PC-9 (cell line): ENCODE data around the gene ARHGDIA. TPM values are rescaled to one million over a fixed set of nuclear protein-coding genes. Genes with fewer than 3 reads are reported as not detected.

Experiments used
- BruUV-seq: library from RNA; stranded (reverse); fragments of 400-500 nt; replicated peaks from 2 replicates; lab custom pipeline; 2021; lab: Mats Ljungman, UMichigan
- CTCF ChIA-PET: fragments of 300-600 bp; sonication (Branson Sonifier 250); formaldehyde crosslinking; loops from one replicate; lab custom pipeline; 2022; ENCODE audit warnings: antibody characterized with exemption; lab: Charles Lee
- POLR2A ChIA-PET: fragments of 300-600 bp; sonication (Branson Sonifier 250); formaldehyde crosslinking; loops from one replicate; lab custom pipeline; 2022; ENCODE audit warnings: antibody characterized with exemption; ENCODE audit not compliant: unreplicated experiment; lab: Charles Lee
- DNase-seq, 2 experiments: peaks; one replicate each; pipeline versions ENCODE4 v3.0.0 to v3.0.0-alpha.2; 2015 to 2022; ENCODE audit warnings: mixed read lengths in 1 of 2
- H2AFZ ChIP-seq: fragments of 200-600 bp; sonication (generic); 2 replicates; pipeline ENCODE4 v1.8.1; 2017; ENCODE audit warnings: antibody characterized with exemption
- H3F3A ChIP-seq: fragments of 200-600 bp; sonication (generic); 2 replicates; pipeline ENCODE4 v1.8.1; 2017; ENCODE audit warnings: antibody characterized with exemption, mild to moderate bottlenecking, low read depth; ENCODE audit not compliant: insufficient read depth
- H3K27ac ChIP-seq: fragments of 200-600 bp; sonication (generic); 2 replicates; pipeline ENCODE4 v1.6.1; 2016; ENCODE audit warnings: mixed run types
- H3K27me3 ChIP-seq: fragments of 200-600 bp; sonication (generic); 2 replicates; pipeline ENCODE4 v1.6.1; 2016; ENCODE audit warnings: low read depth, mixed run types; ENCODE audit not compliant: insufficient read depth
- H3K36me3 ChIP-seq: fragments of 200-600 bp; sonication (generic); 2 replicates; pipeline ENCODE4 v1.6.1; 2016; ENCODE audit warnings: low read depth, mixed run types
- H3K4me1 ChIP-seq: fragments of 200-600 bp; sonication (generic); replicated peaks from 2 replicates; pipeline ENCODE4 v1.6.1; 2016; ENCODE audit warnings: mixed run types; ENCODE audit not compliant: insufficient read depth
- H3K4me2 ChIP-seq: fragments of 200-600 bp; sonication (generic); 2 replicates; pipeline ENCODE4 v1.6.1; 2017; ENCODE audit warnings: mixed run types
- H3K4me3 ChIP-seq: fragments of 200-600 bp; sonication (generic); 2 replicates; pipeline ENCODE4 v1.6.1; 2016; ENCODE audit warnings: mixed run types
- H3K79me2 ChIP-seq: fragments of 200-600 bp; sonication (generic); 2 replicates; pipeline ENCODE4 v1.6.1; 2017; ENCODE audit warnings: low read depth, mixed run types
- H3K9me2 ChIP-seq: fragments of 200-600 bp; sonication (generic); 2 replicates; pipeline ENCODE4 v1.8.1; 2017; ENCODE audit warnings: mild to moderate bottlenecking; ENCODE audit not compliant: insufficient read depth
- H3K9me3 ChIP-seq: fragments of 200-600 bp; sonication (generic); 2 replicates; pipeline ENCODE4 v1.8.1; 2016; ENCODE audit warnings: low read depth; ENCODE audit not compliant: insufficient read depth
- H4K20me1 ChIP-seq: fragments of 200-600 bp; sonication (generic); 2 replicates; pipeline ENCODE4 v1.8.1; 2017; ENCODE audit not compliant: insufficient read depth
- CTCF ChIP-seq: fragments of 200-600 bp; sonication (generic); conservative IDR thresholded peaks from 2 replicates; pipeline ENCODE4 v1.6.1; 2017; ENCODE audit warnings: mixed run types, antibody characterized with exemption, mild to moderate bottlenecking, moderate library complexity
- EZH2 ChIP-seq: fragments of 200-600 bp; sonication (generic); IDR thresholded peaks from 2 replicates; pipeline ENCODE4 v1.8.0; 2017; ENCODE audit warnings: antibody characterized with exemption, low read depth
- intact Hi-C: fragments of 100-400 bp; cut with micrococcal nuclease; formaldehyde crosslinking; loops from one replicate; pipeline ENCODE4 v1.10.0; 2022; ENCODE audit not compliant: unreplicated experiment
- total RNA-seq: library from RNA; stranded (reverse); gene quantifications from 2 replicates; pipeline ENCODE4 v1.2.3, GENCODE V29; 2021

The ARHGDIA gene
- total RNA-seq, 1 experiment from 2014 or later = 309 TPM

GRCh38 chr17:81839301-81839700, 31.8 kb downstream of the ARHGDIA start:
- no peak overlapping the region for H3K4me3 ChIP-seq
- H3K4me2 ChIP-seq = no peak overlapping the region
- H3K9me3 ChIP-seq = no peaks in the 10 kb centered on the region
- TF ChIP-seq EZH2 (no peak), CTCF (no peak)
- no peaks in the 10 kb centered on the region for H3K27me3 ChIP-seq
- intact Hi-C loops = no loop called here
- H3K79me2 ChIP-seq = peaks cover under 1% of the 10 kb centered on the region; the same call in 1 of the 2 replicates
- ChIA-PET POLR2A (no interaction called here), CTCF (interaction anchor here (0.6 kb wide), 1 partner anchor 76 kb away, joined by 3 read pairs; no protein-coding TSS in a partner anchor)
- no TSS peak for BruUV-seq
- H3K4me1 ChIP-seq = no peaks in the 10 kb centered on the region
- H4K20me1 ChIP-seq = no peaks in the 10 kb centered on the region
- H3F3A ChIP-seq = peaks cover 7% of the 10 kb centered on the region; the same call in 1 of the 2 replicates
- DNase-seq = no peak
- H3K9me2 ChIP-seq = no peaks in the 10 kb centered on the region
- H3K36me3 ChIP-seq = no peaks in the 10 kb centered on the region
- H3K27ac ChIP-seq = no peak overlapping the region
- H2AFZ ChIP-seq = no peak overlapping the region

GRCh38 chr17:81838753-81839255, 32.3 kb downstream of the ARHGDIA start:
- Histone ChIP-seq H3K79me2 (peaks cover 5% of the 10 kb centered on the region), H3K36me3 (no peaks in the 10 kb centered on the region), H3K4me3 (no peak overlapping the region), H3F3A (peaks cover 7% of the 10 kb centered on the region; the same call in 1 of the 2 replicates), H3K4me1 (no peaks in the 10 kb centered on the region), H3K9me3 (no peaks in the 10 kb centered on the region), H4K20me1 (no peaks in the 10 kb centered on the region), H3K9me2 (no peaks in the 10 kb centered on the region), H3K27me3 (no peaks in the 10 kb centered on the region), H3K4me2 (no peak overlapping the region), H2AFZ (no peak overlapping the region), H3K27ac (no peak overlapping the region)
- no peak for TF ChIP-seq CTCF
- intact Hi-C loops = no loop called here
- CTCF ChIA-PET = no interaction called here
- DNase-seq = no peak
- no TSS peak for BruUV-seq
- POLR2A ChIA-PET = no interaction called here

- Histone ChIP-seq H3K36me3 (no peaks in the 10 kb centered on the region), H3K9me3 (no peaks in the 10 kb centered on the region), H3K4me1 (no peaks in the 10 kb centered on the region), H3K4me2 (no peak overlapping the region), H3K27ac (no peak overlapping the region), H2AFZ (no peak overlapping the region), H3K9me2 (no peaks in the 10 kb centered on the region), H3F3A (peaks cover 7% of the 10 kb centered on the region; the same call in 1 of the 2 replicates), H3K79me2 (peaks cover 6% of the 10 kb centered on the region), H3K4me3 (no peak overlapping the region), H4K20me1 (no peaks in the 10 kb centered on the region), H3K27me3 (no peaks in the 10 kb centered on the region)
- TF ChIP-seq EZH2 (no peak), CTCF (no peak)
- ChIA-PET CTCF (no interaction called here), POLR2A (no interaction called here)
- DNase-seq = no peak
- no TSS peak for BruUV-seq
- intact Hi-C loops = no loop called here
Observed at GRCh38 chr17:81837641-81838040, 33.5 kb downstream of the ARHGDIA start.
